ENCODE data around the gene NR5A2.
A peak's percentile ranks its signal among the peaks of the same experiment; 100 is the strongest.

The NR5A2 gene

GRCh38 chr1:200053646-200054045 is 26.1 kb downstream of the NR5A2 start:
- FAIRE-seq (no peak), DNase-seq (ENCODE audit: extremely low spot score, insufficient read length, low read depth) (no peak)

GRCh38 chr1:200058341-200058740 is 30.8 kb downstream of the NR5A2 start:
- no peak for FAIRE-seq
- no peak for DNase-seq (ENCODE audit: extremely low spot score, insufficient read length, low read depth)

GRCh38 chr1:200062143-200062542 is 34.6 kb downstream of the NR5A2 start:
- FAIRE-seq = no peak
- DNase-seq (ENCODE audit: extremely low spot score, insufficient read length, low read depth) = no peak

GRCh38 chr1:200072636-200073285 is 45.3 kb downstream of the NR5A2 start:
- FAIRE-seq = peak; percentile 66

GRCh38 chr1:200073286-200073637 is 45.8 kb downstream of the NR5A2 start:
- FAIRE-seq (no peak), DNase-seq (ENCODE audit: extremely low spot score, insufficient read length, low read depth) (no peak)

More at GRCh38 chr1:200072636-200073285, 45.3 kb downstream of the NR5A2 start:
- no peak for DNase-seq (ENCODE audit: extremely low spot score, insufficient read length, low read depth)

GRCh38 chr1:200075522-200075921 is 48.0 kb downstream of the NR5A2 start:
- no peak for FAIRE-seq
- DNase-seq (ENCODE audit: extremely low spot score, insufficient read length, low read depth) = no peak

GRCh38 chr1:200075938-200076546 is 48.5 kb downstream of the NR5A2 start:
- FAIRE-seq = no peak

GRCh38 chr1:200079232-200079940 is 51.9 kb downstream of the NR5A2 start:
- no peak for DNase-seq (ENCODE audit: extremely low spot score, insufficient read length, low read depth)
- FAIRE-seq = no peak

More at GRCh38 chr1:200075938-200076546, 48.5 kb downstream of the NR5A2 start:
- DNase-seq (ENCODE audit: extremely low spot score, insufficient read length, low read depth) = no peak

GRCh38 chr1:200081151-200081968 is 53.9 kb downstream of the NR5A2 start:
- DNase-seq (ENCODE audit: extremely low spot score, insufficient read length, low read depth) = no peak
- FAIRE-seq = no peak

- no peak for DNase-seq (ENCODE audit: extremely low spot score, insufficient read length, low read depth)
- no peak for FAIRE-seq
These were observed 54.4 kb downstream of the NR5A2 start for GRCh38 chr1:200081969-200082245.

GRCh38 chr1:200082329-200082728 is 54.8 kb downstream of the NR5A2 start:
- FAIRE-seq (no peak), DNase-seq (ENCODE audit: extremely low spot score, insufficient read length, low read depth) (no peak)

- DNase-seq (ENCODE audit: extremely low spot score, insufficient read length, low read depth) = no peak
- no peak for FAIRE-seq
These were observed 63.0 kb downstream of the NR5A2 start for GRCh38 chr1:200090252-200091159.

GRCh38 chr1:200095057-200095577 is 67.6 kb downstream of the NR5A2 start:
- no peak for FAIRE-seq

GRCh38 chr1:200096774-200097173 is 69.3 kb downstream of the NR5A2 start:
- no peak for FAIRE-seq
- no peak for DNase-seq (ENCODE audit: extremely low spot score, insufficient read length, low read depth)

More at GRCh38 chr1:200095057-200095577, 67.6 kb downstream of the NR5A2 start:
- DNase-seq (ENCODE audit: extremely low spot score, insufficient read length, low read depth) = no peak

- no peak for FAIRE-seq
- DNase-seq (ENCODE audit: extremely low spot score, insufficient read length, low read depth) = no peak
These were observed 71.5 kb downstream of the NR5A2 start for GRCh38 chr1:200099040-200099439.

- FAIRE-seq (no peak), DNase-seq (ENCODE audit: extremely low spot score, insufficient read length, low read depth) (no peak)
These were observed 76.6 kb downstream of the NR5A2 start for GRCh38 chr1:200103966-200104583.

- FAIRE-seq (no peak), DNase-seq (ENCODE audit: extremely low spot score, insufficient read length, low read depth) (no peak)
These were observed 79.5 kb downstream of the NR5A2 start for GRCh38 chr1:200107004-200107470.

- FAIRE-seq = no peak
These were observed 81.1 kb downstream of the NR5A2 start for GRCh38 chr1:200108659-200109058.

GRCh38 chr1:200112290-200112689 is 84.8 kb downstream of the NR5A2 start:
- DNase-seq (ENCODE audit: extremely low spot score, insufficient read length, low read depth) = no peak
- no peak for FAIRE-seq

More at GRCh38 chr1:200108659-200109058, 81.1 kb downstream of the NR5A2 start:
- DNase-seq (ENCODE audit: extremely low spot score, insufficient read length, low read depth) = no peak

All from GM18507 (cell line).